ENCODE results near the gene AUTS2. TPM values are rescaled to one million over a fixed set of nuclear protein-coding genes. Genes with fewer than 3 reads are reported as not detected.

AUTS2 gene
- polyA plus RNA-seq, 1 donor (not counting 4 experiments of a cell fraction or from before 2014, with no cell fraction given): 4.7 TPM

DNA sequence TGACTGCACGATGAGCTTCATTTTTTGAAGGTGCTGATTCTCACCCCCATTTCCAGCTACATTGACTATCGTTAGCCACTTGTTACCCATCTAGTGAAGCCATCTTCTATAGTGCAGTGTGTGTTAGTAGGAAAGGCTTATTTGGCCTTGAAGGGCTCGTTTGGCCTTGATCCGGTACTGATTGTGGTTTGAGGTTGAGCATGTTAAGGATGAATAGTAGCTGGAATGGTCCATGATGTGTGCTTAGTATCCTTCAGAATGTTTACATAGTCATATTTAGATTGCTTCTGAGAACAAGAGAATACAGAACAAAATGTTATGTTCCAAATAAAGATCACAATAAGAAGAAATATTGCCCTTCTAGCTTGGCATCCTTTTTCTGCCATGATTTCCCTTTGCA lies 591.5 kb downstream of the AUTS2 start:
- dilution Hi-C loops (cut with MboI; ENCODE audit: extremely low pct_ligation_motif_present, low sequenced_read_pairs): no loop called here
- H3K36me3 ChIP-seq (ENCODE audit: control insufficient read depth in 2 of 2, extremely low read depth in 1 of 2, insufficient read depth in 2 of 2, low read length in 2 of 2): no peaks in the 10 kb centered on the region
- no peaks in the 10 kb centered on the region for H4K20me1 ChIP-seq (ENCODE audit: control insufficient read depth, extremely low read depth, insufficient read depth, low read length)
- no peak overlapping the region for H3K27ac ChIP-seq (ENCODE audit: control insufficient read depth, insufficient read depth, low read length)
- H2AFZ ChIP-seq (ENCODE audit: control insufficient read depth, low read length): no peak overlapping the region
- TF ChIP-seq EZH2 (IDR thresholded peaks at IDR 0.05; ENCODE audit: low read length) (no peak), CTCF (optimal IDR thresholded peaks at IDR 0.05 in 1 of 3, IDR thresholded peaks at IDR 0.05 in 1 of 3, conservative IDR thresholded peaks at IDR 0.05 in 1 of 3; ENCODE audit: extremely low read depth in 1 of 3, insufficient read depth in 2 of 3, low read length in 3 of 3) (no peak)
- H3K9me1 ChIP-seq (ENCODE audit: control insufficient read depth, extremely low read depth, insufficient read depth, low read length): no peaks in the 10 kb centered on the region
- H3K4me3 ChIP-seq (ENCODE audit: control insufficient read depth in 2 of 3, extremely low read depth in 1 of 3, insufficient read depth in 2 of 3, low read depth in 1 of 3, low read length in 3 of 3): no peak overlapping the region
- H3K4me2 ChIP-seq (ENCODE audit: control insufficient read depth, extremely low read depth, insufficient read depth, low read depth, low read length): no peak overlapping the region
- no peaks in the 10 kb centered on the region for H3K79me2 ChIP-seq (ENCODE audit: control insufficient read depth, insufficient read depth, low read length)
- no peaks in the 10 kb centered on the region for H3K27me3 ChIP-seq (ENCODE audit: control insufficient read depth, extremely low read depth, insufficient read depth, low read length)
- no peaks in the 10 kb centered on the region for H3K9me3 ChIP-seq (ENCODE audit: control insufficient read depth, low read depth, low read length)
- FAIRE-seq (no peak), DNase-seq (ENCODE audit: low read depth, low spot score) (no peak)
- no peak overlapping the region for H3K9ac ChIP-seq (ENCODE audit: control insufficient read depth, extremely low read depth, insufficient read depth, low read length)
- H3K4me1 ChIP-seq (ENCODE audit: control insufficient read depth, extremely low read depth, insufficient read depth, low read length): no peaks in the 10 kb centered on the region

DNA sequence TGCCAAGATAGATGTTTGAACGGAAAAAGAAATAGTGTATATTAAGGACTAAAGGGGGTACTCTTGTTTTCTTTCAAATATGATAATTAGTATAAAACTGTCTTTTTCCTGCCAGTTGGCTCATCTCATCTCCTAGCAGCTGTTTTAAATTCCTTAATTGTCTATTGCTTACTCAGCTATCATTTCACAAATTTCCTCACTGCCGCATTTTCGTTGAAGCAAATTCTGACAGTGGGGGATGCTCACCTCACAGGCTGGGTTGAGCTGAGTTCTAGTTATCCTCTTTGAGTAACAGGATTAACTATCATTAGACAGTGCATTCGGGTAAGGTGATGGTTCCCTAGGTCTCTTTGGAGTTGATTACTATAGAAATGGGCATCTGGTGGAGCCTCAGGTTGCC lies 592.0 kb downstream of the AUTS2 start:
- dilution Hi-C loops (cut with MboI; ENCODE audit: extremely low pct_ligation_motif_present, low sequenced_read_pairs): no loop called here

More for the DNA sequence above, 592.0 kb downstream of the AUTS2 start:
- H3K4me2 ChIP-seq (ENCODE audit: control insufficient read depth, extremely low read depth, insufficient read depth, low read depth, low read length): no peak overlapping the region
- no peak overlapping the region for H3K27ac ChIP-seq (ENCODE audit: control insufficient read depth, insufficient read depth, low read length)
- H3K9me3 ChIP-seq (ENCODE audit: control insufficient read depth, low read depth, low read length): no peaks in the 10 kb centered on the region
- no peak for TF ChIP-seq CTCF (optimal IDR thresholded peaks at IDR 0.05 in 1 of 3, IDR thresholded peaks at IDR 0.05 in 1 of 3, conservative IDR thresholded peaks at IDR 0.05 in 1 of 3; ENCODE audit: extremely low read depth in 1 of 3, insufficient read depth in 2 of 3, low read length in 3 of 3)
- TF ChIP-seq EZH2 (IDR thresholded peaks at IDR 0.05; ENCODE audit: low read length): no peak
- no peak overlapping the region for H2AFZ ChIP-seq (ENCODE audit: control insufficient read depth, low read length)
- H3K4me1 ChIP-seq (ENCODE audit: control insufficient read depth, extremely low read depth, insufficient read depth, low read length): no peaks in the 10 kb centered on the region
- FAIRE-seq (no peak), DNase-seq (ENCODE audit: low read depth, low spot score) (no peak)
- no peak overlapping the region for H3K4me3 ChIP-seq (ENCODE audit: control insufficient read depth in 2 of 3, extremely low read depth in 1 of 3, insufficient read depth in 2 of 3, low read depth in 1 of 3, low read length in 3 of 3)
- H4K20me1 ChIP-seq (ENCODE audit: control insufficient read depth, extremely low read depth, insufficient read depth, low read length): no peaks in the 10 kb centered on the region
- no peak overlapping the region for H3K9ac ChIP-seq (ENCODE audit: control insufficient read depth, extremely low read depth, insufficient read depth, low read length)
- no peaks in the 10 kb centered on the region for H3K79me2 ChIP-seq (ENCODE audit: control insufficient read depth, insufficient read depth, low read length)
- H3K27me3 ChIP-seq (ENCODE audit: control insufficient read depth, extremely low read depth, insufficient read depth, low read length): no peaks in the 10 kb centered on the region
- no peaks in the 10 kb centered on the region for H3K36me3 ChIP-seq (ENCODE audit: control insufficient read depth in 2 of 2, extremely low read depth in 1 of 2, insufficient read depth in 2 of 2, low read length in 2 of 2)
- H3K9me1 ChIP-seq (ENCODE audit: control insufficient read depth, extremely low read depth, insufficient read depth, low read length): no peaks in the 10 kb centered on the region
